Breast epithelium (tissue), 4 donors: ENCODE data around the gene AGBL1. TPM values are rescaled to one million over a fixed set of nuclear protein-coding genes. Genes with fewer than 3 reads are reported as not detected.
"Not testable (repeated sequence)": the region's sequence is repeated elsewhere in the genome, so short reads cannot be mapped to it uniquely, and the experiment has no call there.

ENCODE experiments used
- DNase-seq, 2 donors: peaks; one replicate each; pipeline ENCODE4 v3.0.0-alpha.2; 2019; ENCODE audit warnings: low spot score in 2 of 2
- H3K27ac ChIP-seq, 2 donors: fragments of 200-600 bp; sonication (generic) in 1 of 2; one replicate each; pipeline ENCODE4 v1.5.1; 2016 to 2019; ENCODE audit warnings: mild to moderate bottlenecking in 1 of 2
- H3K27me3 ChIP-seq, 2 donors: fragments of 200-600 bp; sonication (generic) in 1 of 2; one replicate each; pipeline versions ENCODE4 v1.5.1 to v1.6.0; 2017 to 2019; ENCODE audit warnings: control low read depth in 1 of 2, mild to moderate bottlenecking in 1 of 2
- H3K36me3 ChIP-seq: fragments of 200-600 bp; one replicate; pipeline ENCODE4 v1.5.1; 2019
- H3K4me1 ChIP-seq, 2 donors: fragments of 200-600 bp; sonication (generic); one replicate each; pipeline ENCODE4 v1.5.1; 2016 to 2019; ENCODE audit warnings: control low read depth in 1 of 2
- H3K4me3 ChIP-seq, 3 donors: fragments of 200-600 bp; sonication (generic); 1 replicate in 2 of 3; 2 replicates in 1 of 3; pipeline ENCODE4 v1.5.1; 2016 to 2019; ENCODE audit warnings: mild to moderate bottlenecking in 3 of 3, moderate library complexity in 2 of 3
- H3K9me3 ChIP-seq, 2 donors: fragments of 200-600 bp; sonication (generic) in 1 of 2; one replicate each; pipeline ENCODE4 v1.5.1; 2016 to 2019; ENCODE audit warnings: control low read depth in 1 of 2
- CTCF ChIP-seq, 3 donors: fragments of 450-650 bp; IDR thresholded peaks; one replicate each; pipeline ENCODE4 v1.5.1; 2016 to 2017; ENCODE audit warnings: antibody characterized with exemption in 3 of 3, mild to moderate bottlenecking in 3 of 3, moderate library complexity in 3 of 3
- POLR2A ChIP-seq: fragments of 450-650 bp; IDR thresholded peaks from one replicate; pipeline ENCODE4 v1.6.1; 2016; ENCODE audit warnings: antibody characterized with exemption, mild to moderate bottlenecking, moderate library complexity
- POLR2AphosphoS5 ChIP-seq, 3 donors: sonication (generic); formaldehyde crosslinking; IDR thresholded peaks; one replicate each; pipeline ENCODE4 v1.6.1; 2017; ENCODE audit warnings: antibody characterized with exemption in 3 of 3
- intact Hi-C: fragments of 100-400 bp; cut with DNase I; formaldehyde crosslinking; loops from one replicate; pipeline ENCODE4 v1.15.1; 2023; ENCODE audit warnings: low total_unique reads
- total RNA-seq, 3 donors: library from RNA; depleted of rRNA; stranded (reverse); fragments of >200 nt; gene quantifications; one replicate each; pipeline ENCODE4 v1.1.0, GENCODE V29; 2016

Gene AGBL1
- total RNA-seq, 3 donors from 2014 or later = not detected

DNA sequence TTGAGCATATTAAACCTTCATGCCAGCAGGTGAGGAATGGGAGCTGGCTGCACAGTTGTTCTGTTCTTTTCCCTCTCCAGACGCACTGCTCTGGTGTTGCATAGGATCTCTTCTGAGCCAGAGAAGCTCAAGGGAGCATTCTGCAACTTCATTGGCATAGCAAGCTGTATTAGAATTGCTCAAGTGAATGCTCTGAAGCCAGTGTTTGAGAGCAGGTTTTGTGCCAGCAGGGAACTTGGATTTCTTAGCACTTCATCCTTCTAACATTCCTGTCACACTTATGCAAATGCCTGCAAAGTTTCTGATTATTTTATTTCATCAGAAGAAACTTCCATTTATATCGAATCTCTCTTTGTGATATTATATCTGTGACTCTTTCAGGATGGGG is 366.6 kb downstream of the AGBL1 start:
- H3K36me3 ChIP-seq = no peaks in the 10 kb centered on the region
- no peak overlapping the region for H3K27ac ChIP-seq
- no peaks in the 10 kb centered on the region for H3K9me3 ChIP-seq
- DNase-seq = no peak
- H3K4me3 ChIP-seq = no peak overlapping the region
- no peaks in the 10 kb centered on the region for H3K27me3 ChIP-seq
- TF ChIP-seq POLR2AphosphoS5 (IDR thresholded peaks at IDR 0.05) (no peak), POLR2A (no peak), CTCF (IDR thresholded peaks at IDR 0.05) (no peak)
- no peaks in the 10 kb centered on the region for H3K4me1 ChIP-seq
- intact Hi-C loops = loop anchor here (5.0 kb wide), 1 partner anchor 126 kb away; no protein-coding TSS in a partner anchor

DNA sequence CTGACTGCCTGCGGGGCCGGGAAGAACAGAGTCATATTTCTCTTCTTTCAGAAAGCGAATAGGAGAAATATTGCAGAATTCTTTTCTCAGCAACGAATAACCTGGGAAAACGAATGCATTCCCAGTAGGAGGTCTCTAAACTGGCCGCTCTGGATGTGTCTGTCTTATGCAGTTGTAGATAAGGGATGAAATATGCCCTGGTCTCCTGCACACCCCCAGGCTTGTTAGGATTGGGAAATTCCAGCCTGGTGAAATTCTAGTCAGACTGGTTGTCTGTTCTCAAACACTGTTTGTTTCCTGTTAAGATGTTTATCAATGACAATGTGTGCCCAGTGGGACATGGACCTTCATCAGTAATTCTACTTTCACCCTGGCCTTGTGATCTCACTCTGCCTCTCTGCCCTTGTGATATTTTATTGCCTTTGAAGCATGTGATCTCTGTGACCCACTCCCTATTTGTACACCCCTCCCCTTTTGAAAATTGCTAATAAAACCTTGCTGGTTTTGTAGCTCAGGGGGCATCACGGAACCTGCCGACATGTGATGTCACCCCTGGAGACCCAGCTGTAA is 385.9 kb downstream of the AGBL1 start:
- peaks cover 4 to 18% of the 10 kb centered on the region in 2 donors for H3K9me3 ChIP-seq
- H3K4me3 ChIP-seq, intact Hi-C loops, DNase-seq, H3K36me3 ChIP-seq, H3K4me1 ChIP-seq, H3K27me3 ChIP-seq, H3K27ac ChIP-seq: not testable (repeated sequence)

DNA sequence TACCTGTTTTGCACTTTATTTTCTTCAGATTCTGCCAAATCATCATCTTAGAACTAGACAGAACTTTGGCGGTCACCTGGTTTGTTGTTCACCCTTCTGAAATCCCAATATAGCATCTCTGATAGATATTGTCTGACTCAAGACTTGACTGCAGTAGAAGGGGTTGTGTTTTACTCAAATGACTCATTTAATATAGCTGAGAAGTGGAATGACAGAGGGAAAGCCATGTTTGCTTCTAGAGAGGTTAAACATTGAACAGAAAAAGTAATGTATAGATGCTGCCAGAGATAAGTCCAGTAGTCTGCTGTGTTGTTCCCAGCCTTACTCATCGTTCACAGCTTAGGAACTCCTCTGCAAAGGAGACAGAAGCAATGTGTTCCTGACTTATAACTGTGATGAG is 402.0 kb downstream of the AGBL1 start:
- intact Hi-C loops = no loop called here
- no peak overlapping the region for H3K4me3 ChIP-seq
- TF ChIP-seq POLR2AphosphoS5 (IDR thresholded peaks at IDR 0.05) = no peak
- no peak for TF ChIP-seq CTCF (IDR thresholded peaks at IDR 0.05)
- no peak for TF ChIP-seq POLR2A

DNA sequence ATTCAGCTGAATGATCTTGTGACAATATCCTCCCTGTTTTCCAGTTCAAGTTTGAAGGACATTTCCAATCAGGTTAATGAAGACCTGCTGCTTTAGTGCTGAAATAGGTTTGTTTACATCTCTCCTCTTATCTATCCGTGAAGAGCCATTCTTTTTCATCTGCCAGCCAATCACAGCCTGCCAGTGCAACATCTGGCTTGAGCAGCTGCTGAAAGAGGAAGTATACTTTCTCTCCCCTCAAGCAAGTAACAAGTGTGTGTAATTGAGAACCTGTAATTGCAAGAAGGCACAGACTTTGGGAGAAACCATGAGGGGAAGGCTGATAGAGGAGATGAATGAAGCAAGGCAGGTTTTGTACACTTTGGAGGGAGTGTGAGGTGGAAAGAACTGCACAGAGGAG is 404.3 kb downstream of the AGBL1 start:
- Histone ChIP-seq H3K36me3 (no peaks in the 10 kb centered on the region), H3K27me3 (no peaks in the 10 kb centered on the region), H3K27ac (no peak overlapping the region), H3K4me3 (no peak overlapping the region), H3K9me3 (no peaks in the 10 kb centered on the region), H3K4me1 (no peaks in the 10 kb centered on the region)
- no peak for DNase-seq
- TF ChIP-seq POLR2A = no peak
- TF ChIP-seq POLR2AphosphoS5 (IDR thresholded peaks at IDR 0.05) = no peak
- TF ChIP-seq CTCF (IDR thresholded peaks at IDR 0.05) = no peak
- intact Hi-C loops = no loop called here

More for the DNA sequence above, 402.0 kb downstream of the AGBL1 start:
- Histone ChIP-seq H3K4me1 (no peaks in the 10 kb centered on the region), H3K9me3 (no peaks in the 10 kb centered on the region), H3K27ac (no peak overlapping the region), H3K36me3 (no peaks in the 10 kb centered on the region), H3K27me3 (no peaks in the 10 kb centered on the region)
- no peak for DNase-seq

- Histone ChIP-seq H3K27ac (no peak overlapping the region), H3K27me3 (no peaks in the 10 kb centered on the region), H3K4me1 (no peaks in the 10 kb centered on the region), H3K9me3 (no peaks in the 10 kb centered on the region), H3K4me3 (no peak overlapping the region), H3K36me3 (no peaks in the 10 kb centered on the region)
- TF ChIP-seq POLR2AphosphoS5 (IDR thresholded peaks at IDR 0.05) (no peak), POLR2A (no peak), CTCF (IDR thresholded peaks at IDR 0.05) (no peak)
- intact Hi-C loops = no loop called here
- no peak for DNase-seq
Measured at GRCh38 chr15:86488046-86488445, 408.4 kb downstream of the AGBL1 start.

- intact Hi-C loops = loop anchor here (10.0 kb wide), 1 partner anchor 1635 kb away; no protein-coding TSS in a partner anchor
- no peaks in the 10 kb centered on the region for H3K36me3 ChIP-seq
- H3K4me3 ChIP-seq = no peak overlapping the region
- no peaks in the 10 kb centered on the region for H3K4me1 ChIP-seq
- no peak overlapping the region for H3K27ac ChIP-seq
- no peaks in the 10 kb centered on the region for H3K27me3 ChIP-seq
- no peak for DNase-seq
- H3K9me3 ChIP-seq = no peaks in the 10 kb centered on the region
- no peak for TF ChIP-seq POLR2AphosphoS5 (IDR thresholded peaks at IDR 0.05)
- no peak for TF ChIP-seq CTCF (IDR thresholded peaks at IDR 0.05)
- no peak for TF ChIP-seq POLR2A
Measured at GRCh38 chr15:86489981-86490380, 410.3 kb downstream of the AGBL1 start.
